Measurements from ENCODE around the gene ATXN10. TPM values are rescaled to one million over a fixed set of nuclear protein-coding genes. Genes with fewer than 3 reads are reported as not detected.

ATXN10 gene
- total and polyA plus RNA-seq, 2 of the 13 experiments (the other 11 are each of a cell fraction or from before 2014, with no cell fraction given), result 60.1 to 194 TPM

- TF ChIP-seq ZNF800 (CRISPR knock-in tag; IDR thresholded peaks at IDR 0.05) (no peak), ZNF746 (CRISPR knock-in tag; IDR thresholded peaks at IDR 0.05) (no peak; the same call in 1 of the 2 replicates), MED1 (CRISPR knock-in tag; IDR thresholded peaks at IDR 0.05) (0 out of 2 replicates have a peak, but pooled peaks have one; percentile 31), ZNF557 (CRISPR knock-in tag; IDR thresholded peaks at IDR 0.05) (0 out of 2 replicates have a peak, but pooled peaks have one; percentile 17), MEIS2 (CRISPR knock-in tag; IDR thresholded peaks at IDR 0.05) (no peak), KLF6 (CRISPR knock-in tag; IDR thresholded peaks at IDR 0.05) (no peak; the same call in 1 of the 2 replicates), ZNF101 (CRISPR knock-in tag; IDR thresholded peaks at IDR 0.05; ENCODE audit: borderline replicate concordance, low read depth) (no peak), U2AF2 (IDR thresholded peaks at IDR 0.05; ENCODE audit: low read depth, low read length) (no peak), MZF1 (CRISPR knock-in tag; IDR thresholded peaks at IDR 0.05; ENCODE audit: borderline replicate concordance) (no peak), ZBTB44 (CRISPR knock-in tag; IDR thresholded peaks at IDR 0.05) (no peak), RNF2 (conservative IDR thresholded peaks at IDR 0.05; ENCODE audit: low read depth) (peak; percentile 66), SOX13 (IDR thresholded peaks at IDR 0.05) (no peak), SOX13 (CRISPR knock-in tag; conservative IDR thresholded peaks at IDR 0.05 in 1 of 2, IDR thresholded peaks at IDR 0.05 in 1 of 2) (no peak), NRL (CRISPR knock-in tag; IDR thresholded peaks at IDR 0.05; ENCODE audit: borderline replicate concordance) (no peak), NFIB (CRISPR knock-in tag; IDR thresholded peaks at IDR 0.05; ENCODE audit: borderline replicate concordance) (no peak)
- TF ChIP-seq, protein P1, sequence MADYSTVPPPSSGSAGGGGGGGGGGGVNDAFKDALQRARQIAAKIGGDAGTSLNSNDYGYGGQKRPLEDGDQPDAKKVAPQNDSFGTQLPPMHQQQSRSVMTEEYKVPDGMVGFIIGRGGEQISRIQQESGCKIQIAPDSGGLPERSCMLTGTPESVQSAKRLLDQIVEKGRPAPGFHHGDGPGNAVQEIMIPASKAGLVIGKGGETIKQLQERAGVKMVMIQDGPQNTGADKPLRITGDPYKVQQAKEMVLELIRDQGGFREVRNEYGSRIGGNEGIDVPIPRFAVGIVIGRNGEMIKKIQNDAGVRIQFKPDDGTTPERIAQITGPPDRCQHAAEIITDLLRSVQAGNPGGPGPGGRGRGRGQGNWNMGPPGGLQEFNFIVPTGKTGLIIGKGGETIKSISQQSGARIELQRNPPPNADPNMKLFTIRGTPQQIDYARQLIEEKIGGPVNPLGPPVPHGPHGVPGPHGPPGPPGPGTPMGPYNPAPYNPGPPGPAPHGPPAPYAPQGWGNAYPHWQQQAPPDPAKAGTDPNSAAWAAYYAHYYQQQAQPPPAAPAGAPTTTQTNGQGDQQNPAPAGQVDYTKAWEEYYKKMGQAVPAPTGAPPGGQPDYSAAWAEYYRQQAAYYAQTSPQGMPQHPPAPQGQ (CRISPR knock-in tag; IDR thresholded peaks at IDR 0.05; ENCODE audit: borderline replicate concordance), result no peak
- TF ChIP-seq, protein P2, sequence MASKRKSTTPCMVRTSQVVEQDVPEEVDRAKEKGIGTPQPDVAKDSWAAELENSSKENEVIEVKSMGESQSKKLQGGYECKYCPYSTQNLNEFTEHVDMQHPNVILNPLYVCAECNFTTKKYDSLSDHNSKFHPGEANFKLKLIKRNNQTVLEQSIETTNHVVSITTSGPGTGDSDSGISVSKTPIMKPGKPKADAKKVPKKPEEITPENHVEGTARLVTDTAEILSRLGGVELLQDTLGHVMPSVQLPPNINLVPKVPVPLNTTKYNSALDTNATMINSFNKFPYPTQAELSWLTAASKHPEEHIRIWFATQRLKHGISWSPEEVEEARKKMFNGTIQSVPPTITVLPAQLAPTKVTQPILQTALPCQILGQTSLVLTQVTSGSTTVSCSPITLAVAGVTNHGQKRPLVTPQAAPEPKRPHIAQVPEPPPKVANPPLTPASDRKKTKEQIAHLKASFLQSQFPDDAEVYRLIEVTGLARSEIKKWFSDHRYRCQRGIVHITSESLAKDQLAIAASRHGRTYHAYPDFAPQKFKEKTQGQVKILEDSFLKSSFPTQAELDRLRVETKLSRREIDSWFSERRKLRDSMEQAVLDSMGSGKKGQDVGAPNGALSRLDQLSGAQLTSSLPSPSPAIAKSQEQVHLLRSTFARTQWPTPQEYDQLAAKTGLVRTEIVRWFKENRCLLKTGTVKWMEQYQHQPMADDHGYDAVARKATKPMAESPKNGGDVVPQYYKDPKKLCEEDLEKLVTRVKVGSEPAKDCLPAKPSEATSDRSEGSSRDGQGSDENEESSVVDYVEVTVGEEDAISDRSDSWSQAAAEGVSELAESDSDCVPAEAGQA (IDR thresholded peaks at IDR 0.05; ENCODE audit: low read depth), result no peak
- TF ChIP-seq, protein P2 (CRISPR knock-in tag; IDR thresholded peaks at IDR 0.05; ENCODE audit: borderline replicate concordance), result no peak
These were observed at the start of gene ATXN10 (continued) for GRCh38 chr22:45671783-45672563.

Measured in HepG2 (cell line).